K562 (cell line): ENCODE results near the gene KL. TPM values are rescaled to one million over a fixed set of nuclear protein-coding genes. Genes with fewer than 3 reads are reported as not detected.

Source experiments
- ATAC-seq: fragments of 200-7000 bp; cut with Tn5 transposase; 3 replicates; pipeline ENCODE4 v1.9.1; 2020; ENCODE audit warnings: moderate library complexity
- BruUV-seq: library from RNA; stranded (reverse); fragments of 400-500 nt; replicated peaks from 2 replicates; lab custom pipeline; 2021; lab: Mats Ljungman, UMichigan
- CTCF ChIA-PET: fragments of 300-600 bp; formaldehyde crosslinking; extraction: SDS; loops from one replicate; lab custom pipeline; 2021; ENCODE audit warnings: low intra/inter-chr PET ratio; lab: Yijun Ruan, JAX
- POLR2A ChIA-PET: fragments of 300-600, 350-650 bp; sonication (Branson Sonifier 250); formaldehyde crosslinking; extraction: SDS; loops from one replicate; lab custom pipeline; 2021; ENCODE audit warnings: antibody characterized with exemption, inconsistent platforms; lab: Yijun Ruan, JAX
- DNase-seq, 4 experiments: peaks; one replicate each; pipeline versions ENCODE4 v3.0.0 to v3.0.0-alpha.2; 2011 to 2018; ENCODE audit warnings: low spot score in 3 of 4, mixed read lengths in 3 of 4; ENCODE audit errors: extremely low read depth in 1 of 4
- FAIRE-seq: peaks from 2 replicates; lab custom pipeline; 2011; peaks lifted over from hg19 to GRCh38; lab: Jason Lieb, UNC
- H2AFZ ChIP-seq: 2 replicates; pipeline ENCODE4 v1.6.0; 2011; ENCODE audit warnings: low read depth, low read length, control low read depth, inconsistent platforms
- H3K27ac ChIP-seq: fragments of 200-600 bp; 3 replicates; pipeline ENCODE4 v1.8.0; 2011; ENCODE audit warnings: low read depth, mild to moderate bottlenecking, control low read depth, inconsistent platforms, low read length, moderate library complexity, mixed read lengths; ENCODE audit errors: extremely low read depth
- H3K27me3 ChIP-seq, 2 experiments: fragments of 300-600 bp in 1 of 2; 2 replicates in 1 of 2; 3 replicates in 1 of 2; pipeline versions ENCODE4 v1.6.0 to v1.8.0; 2011; ENCODE audit warnings: inconsistent platforms in 2 of 2, low read length in 2 of 2, mild to moderate bottlenecking in 1 of 2, mixed read lengths in 1 of 2, moderate library complexity in 1 of 2; ENCODE audit not compliant: control insufficient read depth in 2 of 2, insufficient read depth in 2 of 2
- H3K36me3 ChIP-seq: fragments of 300-600 bp; 3 replicates; pipeline ENCODE4 v1.8.0; 2011; ENCODE audit warnings: mild to moderate bottlenecking, low read length, inconsistent platforms; ENCODE audit not compliant: control insufficient read depth, insufficient read depth
- H3K4me1 ChIP-seq, 2 experiments: fragments of 200-600 bp in 1 of 2; replicated peaks in 1 of 2; 2 replicates in 1 of 2; 3 replicates in 1 of 2; pipeline versions ENCODE4 v1.5.1 to v1.8.0; 2011; ENCODE audit warnings: inconsistent platforms in 2 of 2, low read length in 2 of 2, mild to moderate bottlenecking in 1 of 2, mixed read lengths in 1 of 2, moderate library complexity in 1 of 2; ENCODE audit not compliant: control insufficient read depth in 2 of 2, insufficient read depth in 2 of 2
- H3K4me2 ChIP-seq: 2 replicates; pipeline ENCODE4 v1.6.1; 2011; ENCODE audit warnings: low read length, control low read depth, inconsistent platforms, mixed read lengths; ENCODE audit not compliant: insufficient read depth
- H3K4me3 ChIP-seq: fragments of 200-600 bp; sonication (generic), shearing (Covaris generic); 2 replicates; pipeline ENCODE4 v1.5.1; 2016; ENCODE audit warnings: control low read depth, inconsistent platforms
- H3K79me2 ChIP-seq: fragments of 200-600 bp; 3 replicates; pipeline ENCODE4 v1.8.0; 2011; ENCODE audit warnings: low read length, inconsistent platforms; ENCODE audit not compliant: control insufficient read depth, insufficient read depth
- H3K9ac ChIP-seq, 2 experiments: 2 replicates each; pipeline versions ENCODE4 v1.6.0 to v1.6.1; 2011; ENCODE audit warnings: low read depth in 2 of 2, low read length in 2 of 2, control low read depth in 1 of 2, inconsistent platforms in 1 of 2, mild to moderate bottlenecking in 1 of 2, mixed read lengths in 1 of 2; ENCODE audit not compliant: insufficient read depth in 1 of 2
- H3K9me1 ChIP-seq: one replicate; pipeline ENCODE4 v1.6.0; 2011; ENCODE audit warnings: inconsistent platforms, mild to moderate bottlenecking, low read length, moderate library complexity; ENCODE audit not compliant: control insufficient read depth, insufficient read depth
- H3K9me3 ChIP-seq: replicated peaks from 2 replicates; pipeline ENCODE4 v1.5.1; 2011; ENCODE audit warnings: low read depth, low read length, inconsistent platforms; ENCODE audit not compliant: control insufficient read depth, insufficient read depth
- H4K20me1 ChIP-seq: replicated peaks from 2 replicates; pipeline ENCODE4 v1.6.1; 2011; ENCODE audit warnings: low read length, inconsistent platforms, mixed read lengths; ENCODE audit not compliant: control insufficient read depth, insufficient read depth
- ARHGAP35 ChIP-seq: fragments of 450-650 bp; IDR thresholded peaks from 2 replicates; pipeline ENCODE4 v1.6.1; 2018; ENCODE audit not compliant: partially characterized antibody
- FOS ChIP-seq: IDR thresholded peaks from 3 replicates; pipeline ENCODE4 v1.6.1; 2011; ENCODE audit not compliant: insufficient read length; ENCODE audit errors: extremely low read depth
- IFI16 ChIP-seq: fragments of 250-450 bp; sonication (Bioruptor Pico); IDR thresholded peaks from 2 replicates; pipeline ENCODE4 v2.1.2; 2022; ENCODE audit warnings: mild to moderate bottlenecking, inconsistent platforms
- KAT8 ChIP-seq: fragments of 450-650 bp; IDR thresholded peaks from 2 replicates; pipeline ENCODE4 v1.6.1; 2016; ENCODE audit warnings: low read depth, mild to moderate bottlenecking
- MEIS2 ChIP-seq: fragments of 450-650 bp; IDR thresholded peaks from 2 replicates; pipeline ENCODE4 v1.6.1; 2014; ENCODE audit warnings: mild to moderate bottlenecking; ENCODE audit not compliant: partially characterized antibody
- OTX1 ChIP-seq: fragments of 450-650 bp; formaldehyde crosslinking; IDR thresholded peaks from 2 replicates; pipeline ENCODE4 v1.4.0; 2022; ENCODE audit warnings: mild to moderate bottlenecking
- ZNF282 ChIP-seq: sonication (generic); formaldehyde crosslinking; IDR thresholded peaks from 2 replicates; pipeline ENCODE4 v1.8.1; 2023; ENCODE audit warnings: missing genetic modification reagents
- WGBS: fragments of 100-300 bp; shearing (Covaris generic); methylation state at CpG from one replicate; pipeline ENCODE4 v1.1.6; 2016; ENCODE audit warnings: low coverage, mixed read lengths; ENCODE audit not compliant: insufficient coverage; ENCODE audit errors: missing lambda C conversion rate; 5-methylcytosine and 5-hydroxymethylcytosine counted together
- in situ Hi-C: fragments of 300-500 bp; cut with MboI; formaldehyde crosslinking; loops from 4 replicates; pipeline ENCODE4 v1.15.0; 2018; ENCODE audit warnings: inconsistent platforms, mixed read lengths
- intact Hi-C: fragments of 100-400 bp; cut with micrococcal nuclease; formaldehyde crosslinking; loops from 2 replicates; pipeline ENCODE4 v1.14.2; 2022
- polyA plus RNA-seq, 8 experiments: library from polyadenylated mRNA; depleted of rRNA in 4 of 8; stranded (reverse) in 5 of 8; unstranded in 3 of 8; fragments of >200 nt; fragmentation: Nextera tagmentation in 2 of 8; fragmentation: Illumina TruSeq in 1 of 8; extraction: Ambion mirVana in 2 of 8; extraction: Trizol in 1 of 8; gene quantifications; 2 replicates each; pipeline versions ENCODE4 v1.2.1 to v1.2.3, GENCODE V29; 2011 to 2014; ENCODE audit warnings: inconsistent platforms in 1 of 8, missing spikeins in 1 of 8
- total RNA-seq, 7 experiments: library from RNA; depleted of rRNA in 6 of 7; stranded (reverse); fragments of >200 nt in 6 of 7; fragmentation: Illumina TruSeq in 2 of 7; extraction: Trizol in 2 of 7; gene quantifications; 2 replicates each; pipeline versions ENCODE4 v1.2.1 to v1.2.3, GENCODE V29; 2011 to 2021; ENCODE audit warnings: low replicate concordance in 1 of 7
- TF ChIP-seq, protein P1 (sequence below): fragments of 450-650 bp; IDR thresholded peaks from 2 replicates; pipeline ENCODE4 v1.6.1; 2016; ENCODE audit warnings: missing biosample characterization, missing genetic modification characterization
- TF ChIP-seq, protein P2 (sequence below): fragments of 250-450 bp; sonication (Bioruptor Pico); IDR thresholded peaks from 2 replicates; pipeline ENCODE4 v1.4.0; 2020; ENCODE audit warnings: mild to moderate bottlenecking, moderate library complexity
- TF ChIP-seq, protein P3 (sequence below): fragments of 250-450 bp; sonication (Bioruptor Pico); IDR thresholded peaks from 2 replicates; pipeline ENCODE4 v1.4.0; 2020; ENCODE audit warnings: mild to moderate bottlenecking, moderate library complexity

The KL gene
- total and polyA plus RNA-seq, 9 of the 15 experiments (the other 6 are each of a cell fraction or from before 2014, with no cell fraction given), result not detected

DNA sequence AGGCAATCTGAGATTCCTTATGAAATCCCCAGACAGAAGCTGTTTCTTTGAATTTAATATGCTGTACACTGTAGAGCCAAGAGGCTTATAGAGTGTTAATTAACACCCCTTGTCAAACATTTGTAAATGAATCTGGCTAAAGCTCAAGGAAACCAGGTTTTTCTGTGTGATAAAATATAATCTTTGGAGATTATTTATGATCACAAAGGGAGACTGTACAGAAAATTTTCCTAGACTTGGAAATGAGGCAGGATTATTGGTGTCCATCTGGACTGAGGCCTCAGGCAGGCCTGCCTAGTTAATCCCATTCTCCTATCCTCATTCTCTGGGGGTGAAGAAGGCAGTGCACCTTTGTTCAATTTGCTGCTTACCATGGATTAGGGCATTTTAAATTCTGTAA lies 17.8 kb downstream of the KL start (continued):
- TF ChIP-seq, protein P1, sequence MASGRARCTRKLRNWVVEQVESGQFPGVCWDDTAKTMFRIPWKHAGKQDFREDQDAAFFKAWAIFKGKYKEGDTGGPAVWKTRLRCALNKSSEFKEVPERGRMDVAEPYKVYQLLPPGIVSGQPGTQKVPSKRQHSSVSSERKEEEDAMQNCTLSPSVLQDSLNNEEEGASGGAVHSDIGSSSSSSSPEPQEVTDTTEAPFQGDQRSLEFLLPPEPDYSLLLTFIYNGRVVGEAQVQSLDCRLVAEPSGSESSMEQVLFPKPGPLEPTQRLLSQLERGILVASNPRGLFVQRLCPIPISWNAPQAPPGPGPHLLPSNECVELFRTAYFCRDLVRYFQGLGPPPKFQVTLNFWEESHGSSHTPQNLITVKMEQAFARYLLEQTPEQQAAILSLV (tag), result no peak
- TF ChIP-seq, all 486 proteins: peak for 0

DNA sequence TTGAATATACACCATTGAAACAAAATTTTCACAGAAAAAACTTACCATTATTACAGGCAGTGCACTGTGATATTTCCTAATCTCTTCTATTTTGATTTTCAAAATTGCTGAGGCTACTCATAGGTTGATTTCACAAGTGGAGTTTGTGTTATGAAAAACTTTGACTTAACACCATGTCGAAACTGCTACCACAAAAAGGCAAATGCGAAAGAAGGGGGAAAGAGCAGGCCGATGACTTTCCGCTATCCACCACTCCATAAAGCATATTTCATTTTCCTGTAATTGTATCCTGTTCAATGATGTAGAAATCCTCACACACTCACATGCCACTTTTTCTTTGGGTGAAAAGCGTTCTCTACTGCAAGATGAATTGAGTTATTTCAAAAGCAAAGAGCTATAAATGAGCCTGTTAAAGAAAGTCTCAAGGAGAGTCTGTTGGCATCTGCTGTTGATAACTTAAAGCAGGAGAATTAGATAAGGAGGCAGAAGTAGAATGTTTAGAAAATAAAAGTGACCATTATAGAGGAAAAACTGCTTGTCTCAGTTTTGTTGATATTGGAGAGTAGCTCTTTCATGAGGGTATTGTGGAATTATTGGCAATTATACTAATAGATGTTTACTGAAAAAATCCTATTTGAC lies 18.8 kb downstream of the KL start:
- no peaks in the 10 kb centered on the region for H3K9me1 ChIP-seq
- no peaks in the 10 kb centered on the region for H4K20me1 ChIP-seq
- H3K4me1 ChIP-seq, result no peaks in the 10 kb centered on the region
- no TSS peak for BruUV-seq
- no peaks in the 10 kb centered on the region for H3K9me3 ChIP-seq
- intact Hi-C loops, result no loop called here
- FAIRE-seq, result no peak
- H3K79me2 ChIP-seq, result no peaks in the 10 kb centered on the region
- no peak for DNase-seq
- ATAC-seq, result no peak
- POLR2A ChIA-PET, result no interaction called here
- H3K27ac ChIP-seq, result no peak overlapping the region
- H3K4me2 ChIP-seq, result no peak overlapping the region
- in situ Hi-C loops, result no loop called here
- H3K36me3 ChIP-seq, result no peaks in the 10 kb centered on the region
- 2% methylated on average over 5 of the region's 5 CpGs for WGBS
- H3K4me3 ChIP-seq, result no peak overlapping the region
- no peak overlapping the region for H2AFZ ChIP-seq
- H3K27me3 ChIP-seq, result no peaks in the 10 kb centered on the region
- CTCF ChIA-PET, result no interaction called here
- no peak overlapping the region for H3K9ac ChIP-seq
- TF ChIP-seq IFI16 (no peak), OTX1 (CRISPR knock-in tag) (no peak), ARHGAP35 (no peak), MEIS2 (no peak), ZNF282 (CRISPR knock-in tag) (no peak), KAT8 (no peak), FOS (no peak)
- TF ChIP-seq, protein P2, sequence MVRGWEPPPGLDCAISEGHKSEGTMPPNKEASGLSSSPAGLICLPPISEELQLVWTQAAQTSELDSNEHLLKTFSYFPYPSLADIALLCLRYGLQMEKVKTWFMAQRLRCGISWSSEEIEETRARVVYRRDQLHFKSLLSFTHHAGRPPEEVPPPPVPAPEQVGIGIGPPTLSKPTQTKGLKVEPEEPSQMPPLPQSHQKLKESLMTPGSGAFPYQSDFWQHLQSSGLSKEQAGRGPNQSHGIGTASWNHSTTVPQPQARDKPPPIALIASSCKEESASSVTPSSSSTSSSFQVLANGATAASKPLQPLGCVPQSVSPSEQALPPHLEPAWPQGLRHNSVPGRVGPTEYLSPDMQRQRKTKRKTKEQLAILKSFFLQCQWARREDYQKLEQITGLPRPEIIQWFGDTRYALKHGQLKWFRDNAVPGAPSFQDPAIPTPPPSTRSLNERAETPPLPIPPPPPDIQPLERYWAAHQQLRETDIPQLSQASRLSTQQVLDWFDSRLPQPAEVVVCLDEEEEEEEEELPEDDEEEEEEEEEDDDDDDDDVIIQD (CRISPR knock-in tag), result no peak
- TF ChIP-seq, protein P3, sequence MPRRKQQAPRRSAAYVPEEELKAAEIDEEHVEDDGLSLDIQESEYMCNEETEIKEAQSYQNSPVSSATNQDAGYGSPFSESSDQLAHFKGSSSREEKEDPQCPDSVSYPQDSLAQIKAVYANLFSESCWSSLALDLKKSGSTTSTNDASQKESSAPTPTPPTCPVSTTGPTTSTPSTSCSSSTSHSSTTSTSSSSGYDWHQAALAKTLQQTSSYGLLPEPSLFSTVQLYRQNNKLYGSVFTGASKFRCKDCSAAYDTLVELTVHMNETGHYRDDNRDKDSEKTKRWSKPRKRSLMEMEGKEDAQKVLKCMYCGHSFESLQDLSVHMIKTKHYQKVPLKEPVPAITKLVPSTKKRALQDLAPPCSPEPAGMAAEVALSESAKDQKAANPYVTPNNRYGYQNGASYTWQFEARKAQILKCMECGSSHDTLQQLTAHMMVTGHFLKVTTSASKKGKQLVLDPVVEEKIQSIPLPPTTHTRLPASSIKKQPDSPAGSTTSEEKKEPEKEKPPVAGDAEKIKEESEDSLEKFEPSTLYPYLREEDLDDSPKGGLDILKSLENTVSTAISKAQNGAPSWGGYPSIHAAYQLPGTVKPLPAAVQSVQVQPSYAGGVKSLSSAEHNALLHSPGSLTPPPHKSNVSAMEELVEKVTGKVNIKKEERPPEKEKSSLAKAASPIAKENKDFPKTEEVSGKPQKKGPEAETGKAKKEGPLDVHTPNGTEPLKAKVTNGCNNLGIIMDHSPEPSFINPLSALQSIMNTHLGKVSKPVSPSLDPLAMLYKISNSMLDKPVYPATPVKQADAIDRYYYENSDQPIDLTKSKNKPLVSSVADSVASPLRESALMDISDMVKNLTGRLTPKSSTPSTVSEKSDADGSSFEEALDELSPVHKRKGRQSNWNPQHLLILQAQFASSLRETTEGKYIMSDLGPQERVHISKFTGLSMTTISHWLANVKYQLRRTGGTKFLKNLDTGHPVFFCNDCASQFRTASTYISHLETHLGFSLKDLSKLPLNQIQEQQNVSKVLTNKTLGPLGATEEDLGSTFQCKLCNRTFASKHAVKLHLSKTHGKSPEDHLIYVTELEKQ (CRISPR knock-in tag), result no peak
